HuH-7.5 (cell line): ENCODE data around the gene ATP6V1C2.
"Not testable (repeated sequence)": the region's sequence is repeated elsewhere in the genome, so short reads cannot be mapped to it uniquely, and the experiment has no call there.

ENCODE experiments used
- DNase-seq: peaks from one replicate; pipeline ENCODE4 v3.0.0; 2011; ENCODE audit warnings: low spot score

The ATP6V1C2 gene

DNA sequence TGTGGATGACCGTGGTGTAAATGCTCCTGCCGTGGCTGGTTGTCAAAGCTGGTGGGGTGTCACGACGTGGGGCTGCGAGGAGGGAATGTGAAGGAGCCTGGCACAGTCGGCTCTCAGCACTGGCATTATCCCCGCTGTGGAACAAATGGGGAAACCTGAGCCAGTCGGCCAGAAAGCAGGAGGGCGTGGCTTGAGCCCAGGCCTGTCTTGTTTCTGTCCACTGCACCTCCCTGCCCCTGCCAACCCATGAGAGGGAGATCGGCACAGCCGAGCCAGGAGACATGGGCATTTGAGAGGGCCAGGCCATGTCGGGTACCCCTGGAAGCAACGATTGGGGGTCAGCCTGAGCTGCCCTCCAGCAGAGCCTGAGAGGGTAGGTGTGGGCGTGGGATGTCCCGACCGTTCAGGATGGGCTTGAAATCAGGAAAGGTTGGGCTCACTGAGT, 46.7 kb downstream of the ATP6V1C2 start:
- no peak for DNase-seq

DNA sequence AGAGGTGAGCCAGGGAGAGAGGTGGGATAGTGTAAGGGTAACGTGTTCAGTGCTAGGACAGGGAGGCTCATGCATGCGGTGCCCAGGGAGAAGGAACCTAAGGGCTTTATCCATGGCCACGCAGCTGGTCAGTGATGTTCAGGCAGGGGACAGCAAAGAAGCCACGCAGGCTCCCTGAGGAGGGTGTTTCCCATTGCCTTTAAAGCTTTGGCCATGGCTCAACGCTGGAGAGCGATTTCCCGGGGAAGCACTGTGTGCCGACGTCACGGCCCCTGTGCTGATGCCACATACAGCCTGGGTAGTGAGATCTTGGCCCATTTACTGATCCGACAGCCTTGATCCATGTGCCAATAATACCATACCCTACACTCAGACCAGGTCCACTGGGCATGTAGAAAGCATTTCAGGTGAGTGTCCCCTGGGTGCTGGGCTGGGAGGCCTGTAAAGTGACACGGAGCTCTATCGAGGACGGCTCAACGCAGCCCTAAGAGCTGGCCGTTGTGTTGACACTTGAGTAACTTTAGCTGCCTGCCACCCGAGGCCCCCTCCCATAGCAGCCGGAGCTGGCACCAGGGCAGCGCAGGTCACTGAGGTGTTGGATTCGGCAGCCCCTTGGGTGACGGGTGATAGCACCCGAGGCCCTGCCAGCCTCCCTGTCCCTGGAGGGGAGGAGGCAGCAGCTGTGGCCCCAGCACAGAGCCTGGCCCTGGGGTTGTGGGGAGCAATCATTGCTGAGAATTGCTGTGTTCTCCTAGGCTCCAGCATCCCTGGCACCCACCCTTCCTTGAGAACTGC, 49.7 kb downstream of the ATP6V1C2 start:
- no peak for DNase-seq

GRCh38 chr2:10771786-10772185, 50.4 kb downstream of the ATP6V1C2 start:
- DNase-seq, result no peak

DNA sequence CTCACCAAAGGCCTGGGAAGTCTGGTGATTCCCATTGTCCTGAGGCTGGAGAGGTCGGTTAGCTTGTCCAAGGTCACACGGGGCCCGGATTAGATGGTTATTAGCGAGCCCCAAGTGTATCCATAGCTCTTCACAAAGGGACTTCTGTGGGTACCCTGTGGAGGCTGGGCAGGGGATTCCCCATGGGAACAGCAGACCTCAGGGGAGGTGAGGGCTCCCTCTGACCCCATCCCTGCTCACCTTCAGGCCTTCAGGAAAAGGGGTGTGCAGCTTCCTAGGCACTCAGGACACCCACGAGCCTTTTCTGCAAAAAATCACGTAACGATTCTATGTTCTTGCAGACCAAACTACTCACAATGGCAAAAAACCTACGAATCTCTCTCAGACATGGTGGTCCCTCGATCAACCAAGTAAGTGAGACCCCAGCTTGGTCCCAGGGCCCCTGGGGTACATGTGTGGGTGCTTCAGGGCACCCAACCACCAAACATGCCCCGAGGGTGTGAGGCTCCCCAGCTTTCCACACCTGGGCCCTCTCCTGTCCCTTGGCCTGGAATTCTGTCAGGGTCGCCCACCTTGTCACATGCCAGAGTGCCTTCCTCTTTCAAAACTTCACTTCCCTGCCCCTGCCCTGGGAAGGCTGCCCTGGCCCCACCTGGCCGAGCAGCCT, 50.9 kb downstream of the ATP6V1C2 start:
- no peak for DNase-seq

- no peak for DNase-seq
Measured at GRCh38 chr2:10772868-10773215, 51.4 kb downstream of the ATP6V1C2 start.

DNA sequence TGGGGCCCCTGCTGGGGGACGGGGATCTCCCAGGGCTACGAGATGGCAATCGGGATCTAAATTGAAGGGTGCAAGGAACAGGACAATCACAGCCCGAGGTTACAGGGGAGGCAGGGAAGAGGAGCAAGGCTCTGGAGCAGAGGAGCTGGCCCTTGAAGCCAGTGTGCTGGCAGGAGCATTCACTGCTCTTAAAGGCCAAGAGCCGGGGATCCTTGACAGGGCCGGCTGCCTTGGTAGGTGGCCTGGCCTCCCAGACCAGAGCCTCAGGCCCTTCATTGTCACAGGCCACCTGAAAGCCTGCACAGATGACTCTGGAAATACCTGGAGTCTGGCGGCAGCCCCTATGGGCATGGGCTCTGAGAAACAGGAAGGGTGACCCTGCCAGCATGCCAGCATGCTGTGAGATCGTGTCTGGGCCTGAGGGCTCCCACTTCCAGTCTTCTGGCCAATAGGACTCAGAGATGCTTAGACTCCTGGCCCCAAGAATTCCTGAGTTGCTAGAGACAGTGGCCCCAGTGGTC, 52.5 kb downstream of the ATP6V1C2 start:
- DNase-seq, result no peak

- DNase-seq, result no peak
Measured at GRCh38 chr2:10774394-10774793, 53.0 kb downstream of the ATP6V1C2 start.

- no peak for DNase-seq
Measured at GRCh38 chr2:10775021-10775780, 53.8 kb downstream of the ATP6V1C2 start.

DNA sequence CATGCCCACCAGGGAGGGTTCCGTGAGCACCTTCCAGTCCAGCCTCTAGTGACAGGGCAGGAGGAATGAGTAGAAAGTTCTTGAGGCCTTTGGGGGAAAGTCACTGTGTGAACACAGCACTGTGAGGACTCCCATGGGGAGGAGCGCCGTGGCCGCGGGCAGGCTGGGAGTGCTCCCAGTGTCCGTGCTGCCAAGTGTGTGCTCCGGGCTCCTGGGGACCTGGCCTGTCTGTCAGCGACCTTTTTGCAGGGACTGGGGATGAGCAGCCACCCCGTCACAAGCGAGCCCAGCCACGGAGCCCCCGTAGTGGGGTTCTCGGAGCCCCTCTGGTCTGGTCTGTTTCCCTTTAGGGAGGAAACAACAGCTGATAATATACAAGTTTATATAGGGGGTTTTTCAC, 54.4 kb downstream of the ATP6V1C2 start:
- no peak for DNase-seq

- no peak for DNase-seq
Measured at GRCh38 chr2:10776231-10776977, 55.0 kb downstream of the ATP6V1C2 start.

- no peak for DNase-seq
Measured at GRCh38 chr2:10777111-10777841, 55.8 kb downstream of the ATP6V1C2 start.

- DNase-seq, result no peak
Measured at GRCh38 chr2:10777842-10778723, 56.7 kb downstream of the ATP6V1C2 start.

DNA sequence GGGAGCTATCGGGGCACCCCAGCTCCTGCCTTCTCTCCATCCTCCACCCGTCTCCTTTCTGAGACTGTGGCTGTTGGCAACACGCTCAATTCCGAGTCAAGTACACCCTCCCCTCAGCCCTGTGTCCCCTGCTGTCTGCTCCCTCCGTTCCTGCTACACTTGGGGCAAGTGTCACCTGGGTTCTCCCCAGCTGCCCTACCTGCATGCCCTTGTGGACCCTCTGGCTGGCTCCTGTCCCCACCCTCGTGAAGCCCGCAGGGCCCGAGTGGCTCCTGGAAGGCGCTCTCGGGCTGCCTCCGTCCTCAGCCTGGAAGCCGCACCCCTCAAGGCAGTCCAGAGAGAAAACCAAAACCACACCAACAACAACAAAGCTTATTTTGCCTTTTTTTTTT, 57.3 kb downstream of the ATP6V1C2 start:
- DNase-seq, result no peak

GRCh38 chr2:10779776-10780490, 58.5 kb downstream of the ATP6V1C2 start:
- no peak for DNase-seq

DNA sequence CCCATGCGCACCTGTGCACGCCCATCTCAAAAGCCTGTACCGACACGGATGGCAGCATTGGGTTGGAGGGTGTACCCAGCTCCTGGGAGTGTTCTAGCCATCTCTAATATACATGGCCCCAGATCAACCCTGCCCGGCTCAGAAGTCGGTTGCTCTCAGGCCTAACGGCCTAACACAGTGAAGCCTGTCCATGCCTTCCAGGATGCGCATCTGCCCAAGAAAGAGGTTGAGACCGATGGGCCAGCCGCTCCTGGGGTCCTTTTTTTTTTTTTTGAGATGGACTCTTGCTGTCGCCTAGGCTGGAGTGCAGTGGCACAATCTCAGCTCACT, 59.0 kb downstream of the ATP6V1C2 start:
- no peak for DNase-seq

DNA sequence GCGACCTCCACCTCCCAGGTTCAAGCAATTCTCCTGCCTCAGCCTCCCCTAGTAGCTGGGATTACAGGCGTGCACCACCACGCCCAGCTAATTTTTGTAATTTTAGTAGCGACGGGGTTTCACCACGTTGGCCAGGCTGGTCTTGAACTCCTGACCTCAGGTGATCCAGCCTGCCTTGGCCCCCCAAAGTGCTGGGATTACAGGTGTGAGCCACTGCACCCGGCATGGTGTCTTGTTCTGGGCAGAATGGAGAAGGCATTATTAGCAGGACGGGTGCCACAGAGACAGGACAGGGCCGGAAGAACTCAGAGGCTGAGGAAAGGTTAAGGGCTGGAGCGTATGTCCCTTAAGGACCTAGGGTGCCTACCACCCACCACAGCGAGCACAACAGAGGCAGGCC, 59.4 kb downstream of the ATP6V1C2 start:
- DNase-seq, result not testable (repeated sequence)

GRCh38 chr2:10781746-10782145, 60.3 kb downstream of the ATP6V1C2 start:
- no peak for DNase-seq

GRCh38 chr2:10783421-10783820, 62.0 kb downstream of the ATP6V1C2 start:
- DNase-seq, result no peak

GRCh38 chr2:10784719-10785118, 63.3 kb downstream of the ATP6V1C2 start:
- DNase-seq, result no peak

DNA sequence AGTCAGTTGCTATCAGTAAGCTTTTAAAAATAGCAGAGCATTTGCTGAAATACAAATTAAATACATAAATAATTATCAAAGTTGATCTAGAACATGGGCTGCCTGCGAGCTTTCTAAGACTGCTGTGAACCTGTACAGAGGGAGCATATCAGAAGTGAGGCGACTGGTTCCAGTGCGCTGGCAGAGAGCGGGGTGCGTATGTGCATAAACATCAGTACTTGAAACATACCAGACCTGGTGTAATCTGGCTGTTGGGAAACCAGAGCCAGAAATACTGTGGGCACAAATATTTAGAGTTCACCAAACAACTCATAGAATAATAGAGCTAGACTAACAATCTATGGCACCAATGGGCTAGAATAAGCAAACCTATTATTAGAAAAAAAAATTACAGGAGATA, 63.8 kb downstream of the ATP6V1C2 start:
- no peak for DNase-seq
